ENCODE measurements around the gene TIFAB.

GRCh38 chr5:135425641-135426040 lies 26.5 kb downstream of the TIFAB start:
- TF ChIP-seq, protein P1, sequence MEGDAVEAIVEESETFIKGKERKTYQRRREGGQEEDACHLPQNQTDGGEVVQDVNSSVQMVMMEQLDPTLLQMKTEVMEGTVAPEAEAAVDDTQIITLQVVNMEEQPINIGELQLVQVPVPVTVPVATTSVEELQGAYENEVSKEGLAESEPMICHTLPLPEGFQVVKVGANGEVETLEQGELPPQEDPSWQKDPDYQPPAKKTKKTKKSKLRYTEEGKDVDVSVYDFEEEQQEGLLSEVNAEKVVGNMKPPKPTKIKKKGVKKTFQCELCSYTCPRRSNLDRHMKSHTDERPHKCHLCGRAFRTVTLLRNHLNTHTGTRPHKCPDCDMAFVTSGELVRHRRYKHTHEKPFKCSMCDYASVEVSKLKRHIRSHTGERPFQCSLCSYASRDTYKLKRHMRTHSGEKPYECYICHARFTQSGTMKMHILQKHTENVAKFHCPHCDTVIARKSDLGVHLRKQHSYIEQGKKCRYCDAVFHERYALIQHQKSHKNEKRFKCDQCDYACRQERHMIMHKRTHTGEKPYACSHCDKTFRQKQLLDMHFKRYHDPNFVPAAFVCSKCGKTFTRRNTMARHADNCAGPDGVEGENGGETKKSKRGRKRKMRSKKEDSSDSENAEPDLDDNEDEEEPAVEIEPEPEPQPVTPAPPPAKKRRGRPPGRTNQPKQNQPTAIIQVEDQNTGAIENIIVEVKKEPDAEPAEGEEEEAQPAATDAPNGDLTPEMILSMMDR (IDR thresholded peaks at IDR 0.05) = no peak
- no peak for TF ChIP-seq POLR2AphosphoS5 (IDR thresholded peaks at IDR 0.05)
- TF ChIP-seq POLR2A (IDR thresholded peaks at IDR 0.05) = no peak
- no peak for TF ChIP-seq EP300 (IDR thresholded peaks at IDR 0.05)

Data from stomach (tissue), 4 donors.